GM12801 (cell line): ENCODE results near the gene NELFB.

ENCODE experiments used
- CTCF ChIP-seq: IDR thresholded peaks from one replicate; pipeline ENCODE4 v1.5.1; 2011; ENCODE audit warnings: control low read depth; ENCODE audit not compliant: insufficient read length; ENCODE audit errors: extremely low read depth

The NELFB gene

GRCh38 chr9:137229903-137230704 is 25.0 kb upstream of the NELFB start:
- no peak for TF ChIP-seq CTCF

- TF ChIP-seq CTCF: no peak
Observed at GRCh38 chr9:137230705-137231371, 24.3 kb upstream of the NELFB start, which contains the start of gene SLC34A3. SLC34A3 (plus strand) TSS chr9:137230901; CDS start chr9:137231703, 802 bp downstream.

GRCh38 chr9:137231372-137232039 is 23.6 kb upstream of the NELFB start:
- no peak for TF ChIP-seq CTCF

- TF ChIP-seq CTCF: no peak
Observed at GRCh38 chr9:137232101-137232500, 23.0 kb upstream of the NELFB start.

GRCh38 chr9:137232510-137232909 is 22.6 kb upstream of the NELFB start:
- TF ChIP-seq CTCF: no peak

- TF ChIP-seq CTCF: no peak
Observed at GRCh38 chr9:137233143-137233980, 21.8 kb upstream of the NELFB start.
